OCI-LY7 (cell line): ENCODE measurements around the gene CYTIP. TPM values are rescaled to one million over a fixed set of nuclear protein-coding genes. Genes with fewer than 3 reads are reported as not detected.

Source experiments
- BruUV-seq: library from RNA; stranded (reverse); fragments of 400-500 nt; replicated peaks from 2 replicates; lab custom pipeline; 2021; lab: Mats Ljungman, UMichigan
- CTCF ChIA-PET: fragments of 300-600 bp; sonication (Branson Sonifier 250); formaldehyde crosslinking; loops from one replicate; lab custom pipeline; 2022; ENCODE audit warnings: antibody characterized with exemption; ENCODE audit not compliant: unreplicated experiment; lab: Charles Lee
- POLR2A ChIA-PET: fragments of 300-600 bp; sonication (Branson Sonifier 250); formaldehyde crosslinking; loops from one replicate; lab custom pipeline; 2022; ENCODE audit warnings: antibody characterized with exemption; lab: Charles Lee
- DNase-seq: peaks from one replicate; pipeline ENCODE4 v3.0.0-alpha.2; 2015; ENCODE audit warnings: low spot score
- H2AFZ ChIP-seq: fragments of 200-600 bp; sonication (generic), shearing (Covaris generic); 2 replicates; pipeline ENCODE4 v1.6.1; 2014; ENCODE audit warnings: mild to moderate bottlenecking, antibody characterized with exemption, low read length, moderate library complexity
- H3K27ac ChIP-seq: fragments of 200-600 bp; sonication (generic); 2 replicates; pipeline ENCODE4 v1.5.1; 2014; ENCODE audit warnings: mixed run types, low read depth, mild to moderate bottlenecking, moderate library complexity, low read length, inconsistent platforms; ENCODE audit not compliant: poor library complexity, severe bottlenecking
- H3K36me3 ChIP-seq: fragments of 200-600 bp; sonication (generic); 2 replicates; pipeline ENCODE4 v1.6.1; 2014; ENCODE audit warnings: mild to moderate bottlenecking, antibody characterized with exemption, low read length, moderate library complexity, mixed read lengths; ENCODE audit not compliant: insufficient read depth
- H3K4me1 ChIP-seq: fragments of 200-600 bp; sonication (generic); 2 replicates; pipeline ENCODE4 v1.5.1; 2014; ENCODE audit warnings: mild to moderate bottlenecking, low read length; ENCODE audit not compliant: insufficient read depth, poor library complexity, severe bottlenecking
- H3K4me2 ChIP-seq: fragments of 200-600 bp; sonication (generic); 2 replicates; pipeline ENCODE4 v1.6.1; 2014; ENCODE audit warnings: mild to moderate bottlenecking, low read length
- H3K4me3 ChIP-seq: fragments of 200-600 bp; sonication (generic); 2 replicates; pipeline ENCODE4 v1.5.1; 2014; ENCODE audit warnings: mild to moderate bottlenecking, low read depth, low read length; ENCODE audit not compliant: poor library complexity, severe bottlenecking
- H3K79me2 ChIP-seq: fragments of 200-600 bp; sonication (generic); 2 replicates; pipeline ENCODE4 v1.6.1; 2016; ENCODE audit warnings: low read depth, mild to moderate bottlenecking, low read length, moderate library complexity, mixed read lengths; ENCODE audit not compliant: insufficient read depth
- H3K9me2 ChIP-seq: fragments of 200-600 bp; sonication (generic); 2 replicates; pipeline ENCODE4 v1.6.1; 2016; ENCODE audit warnings: mild to moderate bottlenecking, low read length, mixed read lengths; ENCODE audit not compliant: insufficient read depth
- H3K9me3 ChIP-seq: fragments of 200-600 bp; sonication (generic); 2 replicates; pipeline ENCODE4 v1.6.1; 2014; ENCODE audit warnings: mild to moderate bottlenecking, mixed run types, low read length, mixed read lengths
- H4K20me1 ChIP-seq: fragments of 200-600 bp; sonication (generic); 2 replicates; pipeline ENCODE4 v1.6.1; 2014; ENCODE audit warnings: mild to moderate bottlenecking, antibody characterized with exemption, low read length, moderate library complexity, mixed read lengths; ENCODE audit not compliant: insufficient read depth
- CTCF ChIP-seq: fragments of 200-600 bp; sonication (generic); conservative IDR thresholded peaks from 2 replicates; pipeline ENCODE4 v1.5.1; 2014; ENCODE audit warnings: mild to moderate bottlenecking, antibody characterized with exemption, low read length, moderate library complexity, mixed read lengths
- EZH2phosphoT487 ChIP-seq: fragments of 200-600 bp; sonication (generic); IDR thresholded peaks from 2 replicates; pipeline ENCODE4 v1.6.1; 2018; ENCODE audit warnings: low read depth, borderline replicate concordance, mild to moderate bottlenecking, mixed run types, antibody characterized with exemption, low read length, moderate library complexity, mixed read lengths
- intact Hi-C: fragments of 100-400 bp; cut with micrococcal nuclease; formaldehyde crosslinking; loops from one replicate; pipeline ENCODE4 v1.10.0; 2022; ENCODE audit not compliant: unreplicated experiment
- total RNA-seq, 2 experiments: library from RNA; depleted of rRNA in 1 of 2; stranded (reverse); fragments of >200 nt in 1 of 2; shearing (Covaris generic) in 1 of 2; gene quantifications; 2 replicates each; pipeline ENCODE4 v1.2.3, GENCODE V29; 2014 to 2022

CYTIP gene
- total RNA-seq, 2 experiments from 2014 or later: 49.2 to 64.0 TPM

GRCh38 chr2:157460897-157461296 lies 17.0 kb upstream of the CYTIP start:
- H3K4me1 ChIP-seq: no peaks in the 10 kb centered on the region
- ChIA-PET CTCF (interaction anchor here (1.0 kb wide), 1 partner anchor 133 kb away, joined by 4 read pairs; no protein-coding TSS in a partner anchor), POLR2A (interaction anchor here (0.8 to 4.5 kb wide), 8 partner anchors 9 to 133 kb away, joined by 3 to 28 read pairs (median 5); partner anchors contain the start of gene CYTIP)
- H4K20me1 ChIP-seq: no peaks in the 10 kb centered on the region
- DNase-seq: no peak
- H3K4me3 ChIP-seq: no peak overlapping the region
- intact Hi-C loops: no loop called here
- no peak overlapping the region for H2AFZ ChIP-seq
- H3K36me3 ChIP-seq: no peaks in the 10 kb centered on the region
- TF ChIP-seq EZH2phosphoT487: no peak
- no peak for TF ChIP-seq CTCF
- no peak overlapping the region for H3K27ac ChIP-seq
- no TSS peak for BruUV-seq
- H3K9me3 ChIP-seq: no peaks in the 10 kb centered on the region
- no peaks in the 10 kb centered on the region for H3K79me2 ChIP-seq
- H3K4me2 ChIP-seq: no peak overlapping the region
- H3K9me2 ChIP-seq: no peaks in the 10 kb centered on the region

GRCh38 chr2:157460384-157460837 lies 16.5 kb upstream of the CYTIP start:
- H3K79me2 ChIP-seq: no peaks in the 10 kb centered on the region
- H3K9me2 ChIP-seq: no peaks in the 10 kb centered on the region
- intact Hi-C loops: no loop called here
- H3K9me3 ChIP-seq: no peaks in the 10 kb centered on the region
- BruUV-seq: no TSS peak
- TF ChIP-seq CTCF (no peak), EZH2phosphoT487 (no peak)
- H3K4me3 ChIP-seq: no peak overlapping the region
- H3K4me1 ChIP-seq: no peaks in the 10 kb centered on the region
- no peaks in the 10 kb centered on the region for H4K20me1 ChIP-seq
- no peaks in the 10 kb centered on the region for H3K36me3 ChIP-seq
- ChIA-PET POLR2A (interaction anchor here (0.8 to 4.5 kb wide), 6 partner anchors 9 to 133 kb away, joined by 4 to 28 read pairs (median 5); partner anchors contain the start of gene CYTIP), CTCF (no interaction called here)
- no peak overlapping the region for H3K4me2 ChIP-seq
- no peak for DNase-seq
- no peak overlapping the region for H2AFZ ChIP-seq
- H3K27ac ChIP-seq: no peak overlapping the region

- Histone ChIP-seq H3K36me3 (no peaks in the 10 kb centered on the region), H3K4me3 (no peak overlapping the region), H4K20me1 (no peaks in the 10 kb centered on the region), H2AFZ (no peak overlapping the region), H3K27ac (no peak overlapping the region), H3K79me2 (no peaks in the 10 kb centered on the region), H3K4me1 (no peaks in the 10 kb centered on the region), H3K9me2 (no peaks in the 10 kb centered on the region), H3K4me2 (no peak overlapping the region), H3K9me3 (no peaks in the 10 kb centered on the region)
- POLR2A ChIA-PET: interaction anchor here (0.5 to 4.5 kb wide), 6 partner anchors 9 to 132 kb away, joined by 3 to 28 read pairs (median 8); partner anchors contain the start of gene CYTIP
- DNase-seq: no peak
- CTCF ChIA-PET: no interaction called here
- intact Hi-C loops: no loop called here
- no TSS peak for BruUV-seq
- TF ChIP-seq CTCF (no peak), EZH2phosphoT487 (no peak)
Observed at GRCh38 chr2:157459486-157459885, 15.6 kb upstream of the CYTIP start.
